Activated CD4-positive, alpha-beta T cell treated with anti-CD3 and anti-CD28 coated beads, Interleukin-2, amount 50 U/mL, for 1 hour (primary cell): ENCODE data around the gene GJD3.
A peak's percentile ranks its signal among the peaks of the same experiment; 100 is the strongest.

Experiments
- DNase-seq: peaks from one replicate; pipeline ENCODE4 v3.0.0-alpha.2; 2020

The GJD3 gene

DNA sequence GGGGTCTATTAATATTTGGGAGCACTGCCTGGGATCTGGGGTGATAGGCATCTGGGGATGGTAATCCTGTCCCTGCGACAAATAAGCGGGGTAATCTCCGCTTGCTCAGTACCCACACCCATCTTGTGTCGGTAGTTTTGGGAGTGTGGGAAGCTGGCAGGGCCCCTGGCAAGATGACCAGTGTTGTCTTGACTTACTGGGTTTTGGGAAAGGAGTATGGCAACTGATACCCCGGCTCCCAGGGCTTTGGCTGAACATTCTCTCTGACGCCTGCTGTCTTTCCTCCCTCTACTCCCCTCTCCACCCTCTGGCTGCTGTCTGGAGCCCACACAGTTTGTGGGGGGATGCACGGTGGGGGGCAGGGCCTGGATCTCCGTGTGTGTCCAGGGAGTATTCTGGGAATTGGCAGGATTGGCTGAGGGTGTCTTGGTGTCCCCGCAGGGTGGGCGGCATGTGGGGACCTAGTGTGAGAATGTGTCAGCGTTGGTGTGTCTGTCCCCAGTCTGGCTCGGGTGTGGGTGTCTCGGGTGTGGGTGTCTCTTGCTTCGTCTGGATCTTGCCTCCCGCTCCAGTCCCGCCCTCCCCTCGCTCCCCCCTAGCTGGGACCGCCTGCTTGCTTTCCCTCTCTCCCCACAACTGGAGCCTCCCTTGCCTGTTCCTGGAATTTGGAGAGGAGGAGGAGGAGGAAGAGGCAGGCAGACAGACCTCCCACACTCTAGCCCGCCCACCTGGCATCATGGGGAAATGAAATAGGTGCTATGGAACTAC is 43.6 kb downstream of the GJD3 start:
- DNase-seq: peak; percentile 75

DNA sequence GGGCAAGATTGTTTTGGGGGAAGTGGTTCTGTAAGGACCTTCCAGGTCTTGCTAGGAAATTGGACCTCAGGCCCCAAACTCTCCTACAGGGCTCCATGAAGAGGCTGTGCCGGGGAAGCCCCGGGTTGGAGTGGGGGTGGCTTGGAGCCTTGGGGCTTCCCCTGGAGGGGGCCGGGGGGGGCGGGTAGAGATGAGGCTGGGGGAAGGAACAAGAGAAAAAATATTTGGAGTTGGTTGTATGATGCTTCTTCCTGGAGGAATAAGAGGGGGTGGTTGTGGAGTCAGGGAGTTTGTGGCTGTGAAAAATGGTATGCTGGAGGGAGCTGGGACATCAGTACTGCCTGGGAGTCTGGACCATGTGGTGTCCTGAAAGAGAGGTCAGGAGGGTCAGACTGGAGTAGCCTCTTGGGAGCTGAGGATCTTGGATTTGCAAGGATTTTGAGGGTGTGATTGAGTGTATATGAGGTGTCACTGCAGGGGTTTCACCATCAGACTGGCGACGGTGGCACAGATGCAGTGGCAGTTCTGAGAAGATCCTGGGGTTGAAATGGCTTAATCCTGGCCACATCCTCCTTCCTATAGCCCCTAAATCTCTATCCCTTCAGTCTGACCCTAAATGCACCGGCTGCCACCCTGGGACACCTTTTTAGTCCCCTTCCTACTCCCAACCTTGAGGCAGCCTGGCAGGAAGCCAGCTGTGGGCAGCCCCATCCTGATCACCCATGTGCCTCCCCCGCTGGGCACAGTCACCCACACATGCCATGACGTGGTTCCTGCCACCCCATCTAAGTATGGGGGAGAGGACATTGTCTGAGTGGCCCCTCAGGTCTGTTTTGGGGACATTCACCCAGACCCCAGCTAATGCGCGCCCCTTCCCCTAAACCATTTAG is 44.6 kb downstream of the GJD3 start:
- DNase-seq: peak; percentile 87

DNA sequence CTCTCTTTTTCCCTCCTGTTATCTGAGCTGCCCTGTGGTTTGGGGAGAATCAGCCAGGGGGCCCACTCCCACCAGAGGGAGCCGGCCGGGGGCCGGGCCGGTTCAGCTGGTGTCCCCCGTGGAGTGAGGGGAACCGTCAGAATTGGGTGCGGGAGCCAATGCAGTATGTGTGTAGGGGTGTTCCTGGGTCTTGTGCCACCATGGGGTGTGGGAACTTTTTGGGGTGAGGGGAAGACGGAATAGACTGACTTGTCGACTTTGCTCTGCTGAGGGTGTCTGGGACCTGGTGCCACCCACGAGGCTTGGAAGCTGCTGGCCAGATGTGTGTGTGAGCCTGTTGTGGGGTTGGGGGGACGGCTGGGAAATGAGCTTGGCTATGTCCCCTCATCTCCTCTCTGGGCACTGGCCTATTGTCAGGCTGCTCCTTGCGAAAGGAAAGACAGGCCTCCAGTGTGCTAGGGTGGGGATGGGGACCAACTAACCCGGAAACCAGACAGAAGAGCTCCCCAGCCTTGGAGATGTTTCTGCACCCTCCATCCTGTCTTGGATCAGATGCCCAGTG is 45.6 kb downstream of the GJD3 start:
- DNase-seq: no peak

DNA sequence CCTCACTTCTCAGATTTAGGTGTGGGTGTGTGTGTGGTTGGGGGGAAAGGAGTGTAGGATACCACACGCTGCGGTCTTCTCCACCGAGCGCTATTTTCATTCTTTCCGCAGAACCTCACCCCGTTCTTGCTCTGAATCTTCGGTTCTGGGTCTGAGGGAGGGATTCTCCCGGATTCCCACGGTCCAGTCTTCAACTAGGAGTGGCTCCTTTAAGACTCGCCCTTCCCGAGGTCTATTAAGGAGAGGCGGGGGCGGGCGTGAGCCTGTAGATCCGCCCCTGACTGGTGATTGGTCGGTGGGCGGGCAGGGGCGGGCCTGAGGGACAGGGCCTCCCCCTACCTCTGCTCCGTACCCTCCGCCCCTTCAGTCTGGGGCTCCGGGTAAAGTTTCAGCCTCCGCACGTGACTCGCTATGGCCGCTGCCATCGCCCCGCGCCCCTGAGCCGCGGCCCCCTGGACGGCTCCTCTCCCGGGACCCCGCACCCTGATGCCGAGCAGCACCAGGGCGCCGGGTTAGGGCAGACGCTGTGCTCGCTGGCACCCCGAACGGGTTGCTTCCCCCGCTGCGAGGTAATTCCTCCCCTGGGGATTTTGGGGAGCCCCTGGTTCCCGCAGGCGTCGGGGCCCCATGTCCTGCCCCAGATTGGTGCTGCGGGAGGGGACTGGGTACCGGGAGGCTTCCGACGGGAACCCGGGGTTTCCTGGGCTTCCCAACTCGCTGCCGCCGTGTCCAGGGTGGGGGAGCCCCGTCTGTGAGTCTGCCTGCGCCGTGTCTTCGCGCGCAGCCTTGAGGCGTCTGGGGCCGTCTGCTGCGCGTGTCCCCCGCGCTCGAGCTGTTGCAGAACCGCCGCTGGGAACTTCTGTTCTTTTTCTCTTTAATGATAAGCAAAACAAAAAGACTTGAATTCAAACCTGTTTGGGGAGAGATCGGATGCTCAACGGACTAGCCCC is 46.4 kb downstream of the GJD3 start:
- DNase-seq: peak; percentile 89

DNA sequence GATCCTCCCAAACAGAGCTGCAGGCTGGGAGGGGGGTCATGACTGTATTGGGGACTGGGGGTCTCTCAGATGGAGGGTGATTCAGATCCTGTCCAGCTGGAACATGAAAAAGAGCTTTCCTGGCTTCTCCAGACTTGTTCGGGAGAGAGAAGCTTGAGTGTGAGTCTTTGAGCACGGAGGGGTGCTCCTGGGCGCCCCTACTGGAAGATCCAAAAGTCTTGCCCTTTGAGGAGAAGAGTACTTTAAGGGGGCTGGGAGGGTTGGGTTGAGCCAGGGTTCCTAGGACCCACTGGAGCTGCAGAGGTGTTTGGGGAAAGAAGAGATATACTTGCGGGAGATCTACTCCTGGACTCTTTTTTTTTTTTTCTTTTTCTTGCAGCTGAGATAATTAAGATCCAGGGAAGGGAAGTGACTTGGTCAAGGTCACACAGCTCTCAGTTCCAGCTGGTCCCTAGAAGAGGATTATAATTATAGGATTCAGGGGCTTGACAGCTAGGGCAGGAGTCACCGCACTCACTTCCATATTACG is 47.1 kb downstream of the GJD3 start:
- DNase-seq: peak; percentile 55

DNA sequence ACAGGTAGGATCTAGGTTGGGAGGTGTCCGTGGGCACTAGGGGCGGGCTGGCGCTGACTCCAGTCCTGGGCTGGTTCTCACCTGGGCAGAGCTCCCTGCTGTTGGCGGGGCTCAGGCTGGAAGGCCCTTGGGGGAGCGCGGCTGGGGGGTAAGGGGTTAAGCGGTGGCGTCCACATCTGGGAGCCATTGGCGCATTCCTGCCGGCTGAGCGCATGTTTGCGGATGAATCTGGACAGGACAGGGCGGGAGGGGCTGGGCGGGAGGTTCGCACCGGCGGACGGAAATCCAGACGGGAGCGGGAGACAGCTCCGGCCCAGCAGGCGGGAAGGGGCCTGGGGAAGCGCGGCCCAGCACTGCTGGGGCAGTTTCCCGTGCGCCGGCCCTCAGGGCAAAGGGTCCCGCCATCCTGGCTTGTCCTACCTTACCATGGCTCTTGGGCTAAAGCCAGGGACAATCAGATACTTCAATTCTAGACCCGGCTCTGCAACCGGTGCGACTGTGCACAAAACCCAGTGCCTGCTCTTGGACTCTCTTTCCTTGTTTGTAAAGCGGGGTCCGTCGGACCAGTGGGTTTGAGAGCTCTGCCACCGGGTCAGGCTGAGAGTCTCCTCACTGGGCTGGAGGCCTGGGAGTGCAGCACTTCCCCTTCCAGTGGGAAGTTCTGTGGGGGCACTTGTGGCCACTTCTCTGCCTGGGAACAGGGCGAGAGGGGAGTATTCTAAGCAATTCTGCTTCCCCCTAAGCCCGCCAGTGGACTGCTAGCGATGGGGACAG is 47.8 kb downstream of the GJD3 start:
- DNase-seq: no peak

DNA sequence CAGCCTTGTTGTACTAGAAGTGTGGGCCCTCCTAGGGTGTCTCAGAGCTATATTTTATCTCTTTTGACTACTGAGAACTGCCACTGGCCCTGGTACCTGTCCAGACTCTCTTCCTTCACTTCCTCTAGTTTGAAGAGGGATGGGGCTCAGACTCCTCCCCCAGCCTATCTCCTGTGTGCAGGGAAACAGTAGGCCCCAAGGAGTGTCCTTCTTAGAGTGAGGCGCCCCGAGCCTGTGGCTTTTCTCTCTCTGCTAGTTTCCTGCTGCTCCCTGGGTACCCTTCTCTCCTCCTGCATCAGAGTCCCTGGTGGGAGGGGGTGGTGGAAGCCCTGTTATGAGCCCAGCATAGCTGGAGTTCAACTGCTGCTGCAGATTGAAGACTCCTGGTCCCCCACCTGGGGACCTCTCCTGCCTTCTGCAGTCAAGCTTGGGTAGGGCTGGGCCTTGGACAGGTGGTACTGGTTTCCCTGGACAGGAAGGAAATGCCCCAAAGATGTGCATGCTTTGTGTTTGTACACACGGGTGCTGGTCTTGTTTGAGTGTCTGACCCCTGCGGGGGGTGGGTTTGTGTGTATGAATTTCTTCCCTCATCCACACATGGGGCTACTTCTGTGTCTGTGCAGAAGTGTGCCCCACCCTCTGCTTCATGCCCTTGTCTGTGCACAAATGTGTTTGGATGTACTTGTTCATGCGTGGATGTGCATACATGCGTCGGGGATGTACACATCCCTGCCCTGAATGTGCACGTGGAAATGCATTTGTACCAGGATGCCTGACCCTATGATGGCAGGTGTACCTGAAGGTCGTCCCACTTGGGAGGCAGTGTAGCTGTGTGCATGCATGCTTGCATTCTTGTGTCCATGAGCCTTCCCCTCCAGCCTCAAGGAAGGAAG is 48.6 kb downstream of the GJD3 start:
- no peak for DNase-seq

DNA sequence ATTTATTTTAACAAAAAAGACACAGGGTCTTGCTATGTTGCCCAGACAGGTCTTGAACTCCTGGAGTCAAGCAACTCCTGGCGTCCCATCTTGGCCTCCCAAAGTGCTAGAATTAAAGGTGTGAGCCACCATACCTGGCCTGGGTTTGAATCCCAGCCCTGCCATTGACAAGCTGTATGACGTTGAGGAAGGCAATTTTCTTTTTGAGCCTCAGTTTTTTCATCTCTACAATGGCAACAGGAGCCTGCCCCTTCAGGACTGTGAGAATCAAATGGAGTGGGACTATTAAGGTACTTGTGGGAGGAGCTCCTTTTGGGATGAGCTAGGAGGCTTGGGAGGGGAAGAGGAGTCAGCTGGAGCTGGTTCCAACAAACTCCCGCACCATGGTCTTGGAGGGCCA is 49.3 kb downstream of the GJD3 start:
- no peak for DNase-seq

DNA sequence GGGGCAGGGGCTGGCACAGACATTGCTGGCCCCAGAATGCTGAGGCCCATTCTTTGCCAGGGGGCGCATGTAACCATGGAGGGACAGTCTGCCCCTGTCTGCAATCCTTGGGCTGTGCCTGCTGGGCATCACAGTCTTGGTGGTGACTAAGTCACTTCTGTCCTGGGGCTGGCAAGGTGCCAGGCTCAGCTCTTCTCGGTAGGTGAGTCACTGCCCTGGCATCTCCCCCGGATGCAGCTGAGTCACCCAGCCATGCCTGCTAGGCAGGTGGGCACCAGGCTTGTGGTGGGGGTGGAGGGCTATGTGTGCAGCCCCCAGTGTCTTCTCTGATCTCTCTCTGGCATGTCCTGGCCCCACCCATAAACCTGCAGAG is 50.0 kb downstream of the GJD3 start:
- peak; percentile 81 for DNase-seq

DNA sequence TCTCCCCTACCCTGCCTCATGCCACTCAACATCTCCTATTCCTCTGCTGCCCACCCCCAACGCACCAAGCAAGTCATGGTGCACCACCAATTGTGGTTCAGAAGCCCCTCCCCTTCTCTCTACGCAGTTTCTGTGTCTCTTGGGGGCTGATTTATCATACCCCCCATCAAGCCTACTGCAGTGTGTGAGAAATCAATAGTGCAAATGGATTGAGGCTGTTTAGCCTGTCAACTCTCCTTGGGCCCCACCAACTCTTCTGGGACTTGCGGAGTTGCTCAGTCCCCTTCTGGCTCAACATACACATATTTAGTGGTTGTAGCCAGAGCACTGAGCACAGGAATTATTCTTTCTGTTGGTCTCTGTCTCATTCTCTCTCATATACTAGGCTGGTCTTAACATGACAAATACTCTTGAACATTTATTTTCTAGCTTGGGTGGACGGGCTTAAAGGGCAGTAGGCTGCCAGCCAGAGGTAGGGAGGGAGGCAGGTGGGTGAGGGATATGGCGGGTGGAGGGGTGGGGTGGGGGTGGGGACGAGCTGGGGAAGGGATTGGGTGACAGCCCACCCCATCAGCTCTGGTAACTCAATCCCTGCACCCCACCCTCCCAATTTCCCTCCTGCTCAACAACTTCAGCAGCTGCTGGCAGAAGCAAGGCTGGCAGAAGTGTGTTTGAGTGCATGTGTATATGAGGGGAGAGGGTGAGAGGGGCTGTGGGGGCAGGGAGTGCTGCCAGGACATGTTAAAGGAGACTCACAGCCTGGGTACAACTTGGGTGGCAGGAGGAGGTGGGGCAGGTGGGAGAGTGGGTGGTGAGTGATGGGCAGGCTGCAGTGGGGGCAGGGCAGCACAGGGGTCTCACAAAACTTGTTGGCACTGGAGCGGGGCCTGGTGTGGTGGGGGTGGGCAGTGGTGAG is 50.6 kb downstream of the GJD3 start:
- DNase-seq: no peak
